H9 (cell line): Measurements from ENCODE around the gene TRIM61. TPM values are rescaled to one million over a fixed set of nuclear protein-coding genes. Genes with fewer than 3 reads are reported as not detected.

Experiments used
- DNase-seq: peaks from one replicate; pipeline ENCODE4 v3.0.0-alpha.2; 2017
- H2AFZ ChIP-seq: one replicate; pipeline ENCODE4 v1.6.1; 2013; ENCODE audit warnings: mild to moderate bottlenecking, low read length, control low read depth, moderate library complexity
- H2AK5ac ChIP-seq: 2 replicates; pipeline ENCODE4 v1.6.1; 2013; ENCODE audit warnings: low read length, control low read depth, mixed read lengths; ENCODE audit not compliant: insufficient read length
- H2BK120ac ChIP-seq: one replicate; pipeline ENCODE4 v1.6.1; 2013; ENCODE audit warnings: low read depth, mild to moderate bottlenecking, low read length, control low read depth, inconsistent platforms; ENCODE audit not compliant: poor library complexity, severe bottlenecking
- H2BK12ac ChIP-seq: 2 replicates; pipeline ENCODE4 v1.6.1; 2013; ENCODE audit warnings: low read length, control low read depth, mixed read lengths, low read depth; ENCODE audit not compliant: insufficient read length
- H2BK15ac ChIP-seq: 2 replicates; pipeline ENCODE4 v1.6.1; 2013; ENCODE audit warnings: low read depth, low read length, control low read depth
- H2BK20ac ChIP-seq: one replicate; pipeline ENCODE4 v1.6.1; 2013; ENCODE audit warnings: low read depth, mild to moderate bottlenecking, low read length, control low read depth, inconsistent platforms; ENCODE audit not compliant: poor library complexity, severe bottlenecking
- H2BK5ac ChIP-seq: 2 replicates; pipeline ENCODE4 v1.6.1; 2013; ENCODE audit warnings: low read length, control low read depth, mixed read lengths; ENCODE audit not compliant: insufficient read length
- H3K14ac ChIP-seq: 2 replicates; pipeline ENCODE4 v1.6.1; 2013; ENCODE audit warnings: low read length, control low read depth; ENCODE audit not compliant: insufficient read depth
- H3K18ac ChIP-seq: 2 replicates; pipeline ENCODE4 v1.6.1; 2013; ENCODE audit warnings: low read depth, mild to moderate bottlenecking, mixed read lengths, low read length, control low read depth; ENCODE audit not compliant: insufficient read length
- H3K23ac ChIP-seq: 2 replicates; pipeline ENCODE4 v1.6.1; 2013; ENCODE audit warnings: low read length, control low read depth, mixed read lengths, low read depth; ENCODE audit not compliant: insufficient read length
- H3K23me2 ChIP-seq: 2 replicates; pipeline ENCODE4 v1.6.1; 2013; ENCODE audit warnings: low read depth, mild to moderate bottlenecking, mixed read lengths, low read length, control low read depth; ENCODE audit not compliant: insufficient read length, poor library complexity, severe bottlenecking
- H3K27ac ChIP-seq: 2 replicates; pipeline ENCODE4 v1.5.1; 2013; ENCODE audit warnings: low read length, control low read depth, mixed read lengths, low read depth; ENCODE audit not compliant: insufficient read length
- H3K27me3 ChIP-seq: 2 replicates; pipeline ENCODE4 v1.6.1; 2013; ENCODE audit warnings: low read length, control low read depth, inconsistent platforms; ENCODE audit not compliant: insufficient read depth
- H3K4ac ChIP-seq: 2 replicates; pipeline ENCODE4 v1.6.1; 2013; ENCODE audit warnings: low read depth, mild to moderate bottlenecking, control low read depth, inconsistent platforms, low read length, moderate library complexity
- H3K4me1 ChIP-seq: 2 replicates; pipeline ENCODE4 v1.6.1; 2013; ENCODE audit warnings: low read length, control low read depth, inconsistent platforms; ENCODE audit not compliant: insufficient read depth
- H3K4me2 ChIP-seq: 2 replicates; pipeline ENCODE4 v1.6.1; 2013; ENCODE audit warnings: low read length, control low read depth, mixed read lengths; ENCODE audit not compliant: insufficient read length, insufficient read depth
- H3K56ac ChIP-seq: 2 replicates; pipeline ENCODE4 v1.6.1; 2013; ENCODE audit warnings: low read depth, mild to moderate bottlenecking, mixed read lengths, low read length, control low read depth; ENCODE audit not compliant: insufficient read length
- H3K79me1 ChIP-seq: 2 replicates; pipeline ENCODE4 v1.6.1; 2013; ENCODE audit warnings: low read depth, mild to moderate bottlenecking, moderate library complexity, low read length, control low read depth, inconsistent platforms; ENCODE audit not compliant: insufficient read depth, poor library complexity, severe bottlenecking
- H3K79me2 ChIP-seq: 2 replicates; pipeline ENCODE4 v1.6.1; 2013; ENCODE audit warnings: low read length, control low read depth, inconsistent platforms; ENCODE audit not compliant: insufficient read depth
- H3K9ac ChIP-seq: 2 replicates; pipeline ENCODE4 v1.6.1; 2013; ENCODE audit warnings: low read length, control low read depth, mixed read lengths; ENCODE audit not compliant: insufficient read length; ENCODE audit errors: extremely low read depth
- H3K9me3 ChIP-seq: one replicate; pipeline ENCODE4 v1.6.1; 2013; ENCODE audit warnings: low read depth, low read length, inconsistent platforms; ENCODE audit not compliant: control insufficient read depth
- H3T11ph ChIP-seq: one replicate; pipeline ENCODE4 v1.6.1; 2013; ENCODE audit warnings: mild to moderate bottlenecking, low read length, control low read depth, inconsistent platforms
- H4K20me1 ChIP-seq: one replicate; pipeline ENCODE4 v1.6.1; 2013; ENCODE audit not compliant: control insufficient read depth, insufficient read length, insufficient read depth
- H4K5ac ChIP-seq: 2 replicates; pipeline ENCODE4 v1.6.1; 2013; ENCODE audit warnings: low read depth, mild to moderate bottlenecking, mixed read lengths, low read length, control low read depth; ENCODE audit not compliant: insufficient read length
- H4K8ac ChIP-seq: replicated peaks from 2 replicates; pipeline ENCODE4 v1.6.1; 2013; ENCODE audit warnings: low read length, control low read depth, mixed read lengths, low read depth; ENCODE audit not compliant: insufficient read length
- H4K91ac ChIP-seq: 2 replicates; pipeline ENCODE4 v1.6.1; 2013; ENCODE audit warnings: low read depth, mild to moderate bottlenecking, moderate library complexity, mixed read lengths, low read length, control low read depth; ENCODE audit not compliant: insufficient read length
- H3K27ac Mint-ChIP-seq, 3 experiments: 2 replicates in 2 of 3; 3 replicates in 1 of 3; pipeline ENCODE4 v1.8.0; 2020 to 2021; ENCODE audit warnings: mixed read lengths in 3 of 3, mild to moderate bottlenecking in 1 of 3, moderate library complexity in 1 of 3
- H3K27me3 Mint-ChIP-seq: 2 replicates; pipeline ENCODE4 v1.8.0; 2021; ENCODE audit warnings: low read depth, mild to moderate bottlenecking, moderate library complexity, mixed read lengths
- H3K36me3 Mint-ChIP-seq, 3 experiments: 2 replicates in 2 of 3; 3 replicates in 1 of 3; pipeline ENCODE4 v1.8.0; 2020 to 2021; ENCODE audit warnings: low read depth in 3 of 3, mixed read lengths in 3 of 3; ENCODE audit not compliant: insufficient read depth in 1 of 3
- H3K4me1 Mint-ChIP-seq, 2 experiments: 2 replicates each; pipeline ENCODE4 v1.8.0; 2020; ENCODE audit warnings: mixed read lengths in 2 of 2
- H3K4me3 Mint-ChIP-seq, 2 experiments: 2 replicates in 1 of 2; 3 replicates in 1 of 2; pipeline ENCODE4 v1.8.0; 2020 to 2021; ENCODE audit warnings: mild to moderate bottlenecking in 2 of 2, mixed read lengths in 2 of 2, moderate library complexity in 1 of 2
- H3K9me3 Mint-ChIP-seq, 2 experiments: 2 replicates in 1 of 2; 3 replicates in 1 of 2; pipeline ENCODE4 v1.8.0; 2020; ENCODE audit warnings: mild to moderate bottlenecking in 2 of 2, mixed read lengths in 2 of 2, moderate library complexity in 1 of 2
- WGBS: extraction: QIAGEN DNeasy Blood & Tissue Kit; methylation state at CpG from one replicate; pipeline ENCODE4 v1.1.7; 2013; ENCODE audit warnings: missing lambda C conversion rate, low lambda C conversion rate, mixed read lengths; ENCODE audit not compliant: insufficient read length; ENCODE audit errors: extremely low coverage; 5-methylcytosine and 5-hydroxymethylcytosine counted together
- total RNA-seq: library from RNA; stranded (reverse); gene quantifications from 2 replicates; pipeline ENCODE4 v1.2.1, GENCODE V29; 2021
- TF ChIP-seq, protein P1 (sequence below): fragments of 200-600 bp; sonication (generic); conservative IDR thresholded peaks from 3 replicates; pipeline ENCODE4 v1.8.0; 2021; ENCODE audit warnings: antibody characterized with exemption, mild to moderate bottlenecking

TRIM61 gene
- total RNA-seq, 1 experiment from 2014 or later: 0.52 TPM

DNA sequence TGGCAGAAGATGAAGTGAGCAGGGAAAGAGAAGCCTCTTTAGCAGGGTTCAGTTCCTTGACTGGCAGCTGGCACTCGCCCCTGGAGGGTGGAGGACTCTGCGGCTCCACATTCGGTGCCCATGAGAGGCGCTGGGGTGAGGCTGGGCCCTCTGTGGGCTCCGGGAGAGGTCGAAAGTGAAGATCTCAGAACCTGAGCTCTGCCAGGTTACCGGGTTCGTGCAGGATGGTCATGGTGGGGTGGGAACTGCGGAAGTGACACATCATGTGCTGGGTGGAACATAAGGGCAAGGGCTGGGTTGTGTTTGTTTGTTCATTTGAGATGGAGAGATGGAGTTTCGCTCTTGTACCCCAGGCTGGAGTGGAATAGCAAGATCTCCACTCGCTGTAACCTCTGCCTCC, 44.2 kb downstream of the TRIM61 start:
- H4K5ac ChIP-seq: no peak overlapping the region
- no peak overlapping the region for H3K4ac ChIP-seq
- H2BK120ac ChIP-seq: no peak overlapping the region
- H2BK5ac ChIP-seq: no peak overlapping the region
- H3K9ac ChIP-seq: no peak overlapping the region
- H3K18ac ChIP-seq: no peak overlapping the region
- Mint-ChIP-seq H3K4me3 (no peak overlapping the region), H3K27ac (peak overlapping the region in 2 of 3 experiments; percentile 13 to 66; a peak in 1 of 7 replicates), H3K36me3 (no peaks in the 10 kb centered on the region), H3K4me1 (peaks cover 35 to 36% of the 10 kb centered on the region in 2 experiments), H3K27me3 (no peaks in the 10 kb centered on the region; the same call in 1 of the 2 replicates), H3K9me3 (no peaks in the 10 kb centered on the region)
- no peak overlapping the region for H3K23ac ChIP-seq
- no peak overlapping the region for H3K14ac ChIP-seq
- H3K23me2 ChIP-seq: peaks cover 4% of the 10 kb centered on the region
- no peak overlapping the region for H2BK12ac ChIP-seq
- H3K79me2 ChIP-seq: no peaks in the 10 kb centered on the region
- H3K27me3 ChIP-seq: no peaks in the 10 kb centered on the region
- no peaks in the 10 kb centered on the region for H3K4me1 ChIP-seq
- H2BK20ac ChIP-seq: no peak overlapping the region
- H3K79me1 ChIP-seq: no peaks in the 10 kb centered on the region
- H4K8ac ChIP-seq: no peak overlapping the region
- DNase-seq: no peak
- H4K20me1 ChIP-seq: no peaks in the 10 kb centered on the region
- H3K27ac ChIP-seq: no peak overlapping the region
- no peak overlapping the region for H3K4me2 ChIP-seq
- H4K91ac ChIP-seq: no peak overlapping the region
- no peak overlapping the region for H2AFZ ChIP-seq
- WGBS: no CpG with 5 or more reads among the region's 11 CpGs
- TF ChIP-seq, protein P1, sequence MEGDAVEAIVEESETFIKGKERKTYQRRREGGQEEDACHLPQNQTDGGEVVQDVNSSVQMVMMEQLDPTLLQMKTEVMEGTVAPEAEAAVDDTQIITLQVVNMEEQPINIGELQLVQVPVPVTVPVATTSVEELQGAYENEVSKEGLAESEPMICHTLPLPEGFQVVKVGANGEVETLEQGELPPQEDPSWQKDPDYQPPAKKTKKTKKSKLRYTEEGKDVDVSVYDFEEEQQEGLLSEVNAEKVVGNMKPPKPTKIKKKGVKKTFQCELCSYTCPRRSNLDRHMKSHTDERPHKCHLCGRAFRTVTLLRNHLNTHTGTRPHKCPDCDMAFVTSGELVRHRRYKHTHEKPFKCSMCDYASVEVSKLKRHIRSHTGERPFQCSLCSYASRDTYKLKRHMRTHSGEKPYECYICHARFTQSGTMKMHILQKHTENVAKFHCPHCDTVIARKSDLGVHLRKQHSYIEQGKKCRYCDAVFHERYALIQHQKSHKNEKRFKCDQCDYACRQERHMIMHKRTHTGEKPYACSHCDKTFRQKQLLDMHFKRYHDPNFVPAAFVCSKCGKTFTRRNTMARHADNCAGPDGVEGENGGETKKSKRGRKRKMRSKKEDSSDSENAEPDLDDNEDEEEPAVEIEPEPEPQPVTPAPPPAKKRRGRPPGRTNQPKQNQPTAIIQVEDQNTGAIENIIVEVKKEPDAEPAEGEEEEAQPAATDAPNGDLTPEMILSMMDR: no peak
- H2BK15ac ChIP-seq: no peak overlapping the region
- H2AK5ac ChIP-seq: no peak overlapping the region
- no peak overlapping the region for H3K56ac ChIP-seq
- H3T11ph ChIP-seq: no peak overlapping the region
- no peaks in the 10 kb centered on the region for H3K9me3 ChIP-seq
